Brain microvascular endothelial cell (primary cell): ENCODE measurements around the gene SRF.

ENCODE experiments used
- DNase-seq: peaks from one replicate; pipeline ENCODE4 v3.0.0-alpha.2; 2020
- H3K27ac ChIP-seq: fragments of 250-450 bp; sonication (Bioruptor Pico); 2 replicates; pipeline ENCODE4 v1.5.1; 2020; ENCODE audit warnings: mild to moderate bottlenecking, moderate library complexity
- H3K27me3 ChIP-seq: fragments of 250-450 bp; sonication (Bioruptor Pico); replicated peaks from 2 replicates; pipeline ENCODE4 v1.5.1; 2020; ENCODE audit warnings: mild to moderate bottlenecking
- H3K36me3 ChIP-seq: fragments of 250-450 bp; sonication (Bioruptor Pico); replicated peaks from 2 replicates; pipeline ENCODE4 v1.5.1; 2020; ENCODE audit warnings: mild to moderate bottlenecking
- H3K4me3 ChIP-seq: 2 replicates; pipeline ENCODE4 v1.5.1; 2011; ENCODE audit warnings: low read depth, mild to moderate bottlenecking, control low read depth, low read length, moderate library complexity
- in situ Hi-C: cut with HindIII; loops from 2 replicates; pipeline ENCODE4 v1.10.0; 2017; ENCODE audit warnings: low sequenced_read_pairs, low pct_ligation_motif_present
- TF ChIP-seq, protein P1 (sequence below): IDR thresholded peaks from 2 replicates; pipeline ENCODE4 v1.5.1; 2011; ENCODE audit warnings: low read depth, mild to moderate bottlenecking, moderate library complexity, low read length, control low read depth, inconsistent platforms; ENCODE audit errors: missing control alignments

SRF gene

DNA sequence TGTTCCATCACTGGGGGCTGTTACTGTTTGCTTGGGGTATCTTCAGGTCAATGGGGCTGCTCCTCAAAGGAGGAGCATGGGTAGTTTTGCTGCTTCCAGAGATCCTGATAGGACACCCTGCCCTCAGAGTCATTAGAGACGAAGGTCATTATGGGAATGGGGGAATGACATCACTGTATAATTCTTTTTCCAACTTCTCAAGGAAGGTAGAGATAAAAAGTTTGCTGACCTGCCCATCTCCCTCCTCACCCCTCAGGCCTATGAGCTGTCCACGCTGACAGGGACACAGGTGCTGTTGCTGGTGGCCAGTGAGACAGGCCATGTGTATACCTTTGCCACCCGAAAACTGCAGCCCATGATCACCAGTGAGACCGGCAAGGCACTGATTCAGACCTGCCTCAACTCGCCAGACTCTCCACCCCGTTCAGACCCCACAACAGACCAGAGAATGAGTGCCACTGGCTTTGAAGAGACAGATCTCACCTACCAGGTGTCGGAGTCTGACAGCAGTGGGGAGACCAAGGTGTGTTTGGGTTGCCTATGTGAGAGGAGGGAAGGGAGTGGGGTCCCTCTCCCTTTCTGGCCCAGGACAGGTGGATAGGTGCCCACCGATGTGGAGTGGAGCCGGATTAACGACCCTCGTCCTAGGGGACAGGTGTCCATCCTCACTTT is 2.7 kb downstream of the SRF start:
- no peaks in the 10 kb centered on the region for H3K27me3 ChIP-seq
- in situ Hi-C loops: no loop called here
- peak overlapping the region; percentile 96 for H3K4me3 ChIP-seq
- DNase-seq: no peak
- TF ChIP-seq, protein P1, sequence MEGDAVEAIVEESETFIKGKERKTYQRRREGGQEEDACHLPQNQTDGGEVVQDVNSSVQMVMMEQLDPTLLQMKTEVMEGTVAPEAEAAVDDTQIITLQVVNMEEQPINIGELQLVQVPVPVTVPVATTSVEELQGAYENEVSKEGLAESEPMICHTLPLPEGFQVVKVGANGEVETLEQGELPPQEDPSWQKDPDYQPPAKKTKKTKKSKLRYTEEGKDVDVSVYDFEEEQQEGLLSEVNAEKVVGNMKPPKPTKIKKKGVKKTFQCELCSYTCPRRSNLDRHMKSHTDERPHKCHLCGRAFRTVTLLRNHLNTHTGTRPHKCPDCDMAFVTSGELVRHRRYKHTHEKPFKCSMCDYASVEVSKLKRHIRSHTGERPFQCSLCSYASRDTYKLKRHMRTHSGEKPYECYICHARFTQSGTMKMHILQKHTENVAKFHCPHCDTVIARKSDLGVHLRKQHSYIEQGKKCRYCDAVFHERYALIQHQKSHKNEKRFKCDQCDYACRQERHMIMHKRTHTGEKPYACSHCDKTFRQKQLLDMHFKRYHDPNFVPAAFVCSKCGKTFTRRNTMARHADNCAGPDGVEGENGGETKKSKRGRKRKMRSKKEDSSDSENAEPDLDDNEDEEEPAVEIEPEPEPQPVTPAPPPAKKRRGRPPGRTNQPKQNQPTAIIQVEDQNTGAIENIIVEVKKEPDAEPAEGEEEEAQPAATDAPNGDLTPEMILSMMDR: no peak
- peaks cover 31% of the 10 kb centered on the region for H3K36me3 ChIP-seq
- H3K27ac ChIP-seq: peak overlapping the region; percentile 53

DNA sequence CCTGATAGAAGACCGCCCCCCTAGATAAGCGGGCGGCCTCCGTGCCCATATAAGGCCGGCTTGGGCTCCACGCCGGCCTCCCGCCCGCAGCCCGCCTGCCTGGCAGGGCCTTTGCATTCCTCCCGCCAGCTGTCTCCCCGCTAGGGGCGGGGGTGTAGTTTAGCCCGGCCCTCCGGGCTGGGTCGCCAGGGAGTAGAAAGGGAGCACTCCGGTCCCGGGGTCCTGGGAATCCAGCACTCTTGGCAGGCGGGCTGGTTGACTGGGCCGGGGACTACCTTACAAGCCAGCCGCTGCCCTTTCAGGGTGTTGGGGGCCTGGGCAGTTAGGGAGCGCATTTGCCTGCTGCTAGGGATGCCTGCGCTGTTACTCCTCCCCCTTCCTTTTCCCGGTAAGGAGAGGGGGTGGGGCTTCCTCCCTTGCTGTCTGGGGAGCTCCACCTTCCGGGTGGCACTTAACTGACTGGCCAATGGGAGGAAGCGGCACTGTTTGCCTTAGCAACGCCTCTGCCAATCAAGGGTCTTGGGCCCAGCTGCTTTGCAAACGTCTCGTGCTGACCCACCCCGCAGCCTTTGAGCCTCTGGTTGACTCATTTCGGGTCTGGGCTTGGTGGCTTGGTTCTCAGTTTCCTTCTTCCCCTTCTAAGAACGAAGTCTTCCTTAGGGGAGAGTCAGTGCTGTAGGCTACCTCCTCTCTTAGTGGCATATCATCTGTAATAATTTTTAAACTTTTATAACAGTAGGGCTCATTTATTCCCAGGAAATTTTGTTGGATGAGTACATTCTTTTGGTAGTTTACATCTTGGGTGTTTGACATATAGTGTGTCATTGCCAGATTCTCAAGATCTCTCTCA is 3.4 kb downstream of the SRF start:
- H3K36me3 ChIP-seq: peaks cover 38% of the 10 kb centered on the region
- TF ChIP-seq, protein P1: peak; percentile 32
- no peaks in the 10 kb centered on the region for H3K27me3 ChIP-seq
- peak overlapping the region; percentile 96 for H3K4me3 ChIP-seq
- in situ Hi-C loops: no loop called here
- peak overlapping the region; percentile 53 for H3K27ac ChIP-seq
- DNase-seq: peak; percentile 99

DNA sequence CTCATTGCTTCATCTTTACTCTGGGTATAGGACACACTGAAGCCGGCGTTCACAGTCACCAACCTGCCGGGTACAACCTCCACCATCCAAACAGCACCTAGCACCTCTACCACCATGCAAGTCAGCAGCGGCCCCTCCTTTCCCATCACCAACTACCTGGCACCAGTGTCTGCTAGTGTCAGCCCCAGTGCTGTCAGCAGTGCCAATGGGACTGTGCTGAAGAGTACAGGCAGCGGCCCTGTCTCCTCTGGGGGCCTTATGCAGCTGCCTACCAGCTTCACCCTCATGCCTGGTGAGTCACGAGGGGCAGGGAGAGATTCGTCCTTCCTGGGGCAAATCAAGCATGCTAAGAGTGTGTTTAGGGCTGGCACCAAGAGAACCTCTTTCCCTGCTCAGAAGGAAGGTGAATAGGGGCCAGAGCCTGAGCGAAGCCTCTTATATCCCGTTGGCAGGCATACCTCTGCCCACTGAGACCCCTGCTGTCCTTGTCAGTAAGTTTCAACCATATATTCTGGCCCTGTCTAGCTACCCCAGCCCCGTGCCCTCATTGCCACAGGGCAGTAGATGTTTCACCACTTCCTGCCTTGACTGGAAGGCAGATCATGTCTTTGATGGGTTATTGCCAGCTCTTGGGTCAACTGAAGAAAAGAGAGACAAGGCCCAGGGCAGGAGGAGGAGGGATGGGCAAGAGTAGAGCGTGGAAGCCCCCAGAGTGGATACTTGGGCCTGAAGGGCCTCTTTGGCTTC is 4.8 kb downstream of the SRF start:
- in situ Hi-C loops: no loop called here
- TF ChIP-seq, protein P1: no peak
- Histone ChIP-seq H3K27ac (no peak overlapping the region), H3K4me3 (no peak overlapping the region), H3K27me3 (no peaks in the 10 kb centered on the region), H3K36me3 (peaks cover 43% of the 10 kb centered on the region)
- DNase-seq: no peak

DNA sequence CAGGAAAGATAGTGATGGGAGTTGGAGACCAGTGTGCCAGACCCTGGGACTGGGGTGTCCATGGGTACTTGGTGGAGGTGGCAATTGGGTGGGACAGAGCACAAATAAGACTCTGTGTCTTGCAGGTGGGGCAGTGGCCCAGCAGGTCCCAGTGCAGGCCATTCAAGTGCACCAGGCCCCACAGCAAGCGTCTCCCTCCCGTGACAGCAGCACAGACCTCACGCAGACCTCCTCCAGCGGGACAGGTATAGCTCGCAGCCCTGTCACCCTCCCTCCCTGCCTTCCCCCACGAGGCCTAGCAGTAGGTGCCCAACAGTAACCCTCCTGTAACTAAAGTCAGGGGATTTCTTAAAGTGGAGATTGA is 5.3 kb downstream of the SRF start:
- peaks cover 43% of the 10 kb centered on the region for H3K36me3 ChIP-seq
- TF ChIP-seq, protein P1: no peak
- H3K27me3 ChIP-seq: no peaks in the 10 kb centered on the region
- no peak for DNase-seq
- no peak overlapping the region for H3K4me3 ChIP-seq
- in situ Hi-C loops: no loop called here
- H3K27ac ChIP-seq: no peak overlapping the region

DNA sequence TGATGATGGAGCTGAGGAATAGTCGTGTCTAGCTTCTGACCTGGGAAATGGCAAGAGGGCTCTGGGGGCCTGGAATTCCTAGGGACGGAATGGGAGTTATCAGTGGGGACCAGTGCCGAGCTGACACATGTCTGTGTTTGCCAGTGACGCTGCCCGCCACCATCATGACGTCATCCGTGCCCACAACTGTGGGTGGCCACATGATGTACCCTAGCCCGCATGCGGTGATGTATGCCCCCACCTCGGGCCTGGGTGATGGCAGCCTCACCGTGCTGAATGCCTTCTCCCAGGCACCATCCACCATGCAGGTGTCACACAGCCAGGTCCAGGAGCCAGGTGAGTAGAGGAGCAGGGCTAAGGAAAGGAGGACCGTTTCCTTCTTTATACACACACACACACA is 7.1 kb downstream of the SRF start:
- in situ Hi-C loops: no loop called here
- H3K36me3 ChIP-seq: peaks cover 43% of the 10 kb centered on the region
- H3K4me3 ChIP-seq: no peak overlapping the region
- H3K27me3 ChIP-seq: no peaks in the 10 kb centered on the region
- no peak overlapping the region for H3K27ac ChIP-seq
- no peak for DNase-seq
- TF ChIP-seq, protein P1: no peak
